T-helper 2 cell treated with Interferon-gamma antibody and Interleukin-4, amounts not matched to agents 100 ng/mL and 5 ng/mL, for 36 hours (primary cell): ENCODE results near the gene LGALS3. TPM values are rescaled to one million over a fixed set of nuclear protein-coding genes. Genes with fewer than 3 reads are reported as not detected.

ENCODE experiments used
- intact Hi-C: fragments of 100-400 bp; cut with micrococcal nuclease; formaldehyde crosslinking; loops from one replicate; pipeline ENCODE4 v1.15.1; 2023
- total RNA-seq: library from RNA; stranded (reverse); gene quantifications from 2 replicates; pipeline ENCODE4 v1.2.3, GENCODE V29; 2022

The LGALS3 gene
- total RNA-seq, 1 donor from 2014 or later: 51.1 TPM

GRCh38 chr14:55180434-55180833, 51.4 kb downstream of the LGALS3 start:
- intact Hi-C loops: no loop called here

GRCh38 chr14:55188686-55189295, 59.7 kb downstream of the LGALS3 start:
- intact Hi-C loops: no loop called here

GRCh38 chr14:55190906-55191202, 61.8 kb downstream of the LGALS3 start:
- intact Hi-C loops: loop anchor here (1.0 to 10.0 kb wide), 3 partner anchors 140 to 384 kb away; partner anchors contain the start of gene MAPK1IP1L

GRCh38 chr14:55191203-55192053, 62.4 kb downstream of the LGALS3 start, which contains the start of gene DLGAP5:
TSS of gene DLGAP5 (minus strand) at chr14:55191585. CDS start at chr14:55189179, 2,406 bp downstream.
- intact Hi-C loops: loop anchor here (1.0 to 10.0 kb wide), 3 partner anchors 140 to 383 kb away; partner anchors contain the start of gene MAPK1IP1L

GRCh38 chr14:55192054-55192621, 63.1 kb downstream of the LGALS3 start:
- intact Hi-C loops: loop anchor here (5.0 to 10.0 kb wide), 2 partner anchors 160 to 383 kb away; no protein-coding TSS in a partner anchor

GRCh38 chr14:55194656-55195355, 65.8 kb downstream of the LGALS3 start:
- intact Hi-C loops: loop anchor here (5.0 to 10.0 kb wide), 2 partner anchors 157 to 380 kb away; no protein-coding TSS in a partner anchor

Other genes with a start within 250 kb of the LGALS3 start
- 68.3 and 76.1 TPM in 2 replicates for gene GCH1, start 226.4 kb upstream of the LGALS3 start, total RNA-seq
- gene WDHD1, start 102.2 kb upstream of the LGALS3 start, total RNA-seq: 42.6 and 43.2 TPM in 2 replicates
- 32.4 and 38.7 TPM in 2 replicates for gene SOCS4, start 102.0 kb upstream of the LGALS3 start, total RNA-seq
- gene MAPK1IP1L, start 77.6 kb upstream of the LGALS3 start, total RNA-seq: 114 and 116 TPM in 2 replicates
- gene DLGAP5, start 62.3 kb downstream of the LGALS3 start, total RNA-seq: 63.4 and 68.1 TPM in 2 replicates
- gene FBXO34, start 142.2 kb downstream of the LGALS3 start, total RNA-seq: 19.9 and 21.9 TPM in 2 replicates